Measurements from ENCODE around the gene NFS1.

The NFS1 gene

DNA sequence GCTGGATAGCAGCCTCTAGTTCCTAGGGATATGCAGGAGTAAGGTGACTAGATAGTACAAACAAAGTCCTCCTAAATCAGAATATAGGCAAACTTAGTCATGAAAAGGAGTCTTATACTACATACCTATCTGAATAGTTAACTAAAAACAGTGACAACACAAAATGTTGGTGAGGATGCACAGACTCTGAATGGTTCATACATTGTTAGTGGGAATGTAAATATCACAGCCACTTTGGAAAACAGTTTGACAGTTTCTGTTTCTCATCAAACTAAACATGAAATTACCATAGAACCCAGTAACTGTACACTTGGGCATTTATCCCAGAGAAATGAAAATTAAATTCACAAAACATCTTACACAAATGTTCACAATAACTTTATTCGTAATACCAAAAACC, 17.2 kb downstream of the NFS1 start:
- TF ChIP-seq CTCF (IDR thresholded peaks at IDR 0.05; ENCODE audit: low read length): no peak
- TF ChIP-seq EZH2 (optimal IDR thresholded peaks at IDR 0.05; ENCODE audit: low read depth, low read length): no peak
- no peak for TF ChIP-seq EZH2phosphoT487 (IDR thresholded peaks at IDR 0.05; ENCODE audit: low read length)
- Histone ChIP-seq H3K27ac (ENCODE audit: low read length) (no peak overlapping the region), H3K27me3 (replicated peaks; ENCODE audit: insufficient read depth, low read length) (no peaks in the 10 kb centered on the region), H3K4me3 (ENCODE audit: low read length) (no peak overlapping the region), H3F3A (ENCODE audit: insufficient read depth, low read length) (no peaks in the 10 kb centered on the region), H3K36me3 (replicated peaks; ENCODE audit: insufficient read depth, low read length) (no peaks in the 10 kb centered on the region), H2AFZ (ENCODE audit: low read length) (no peak overlapping the region), H4K20me1 (ENCODE audit: insufficient read depth, low read length) (no peaks in the 10 kb centered on the region), H3K4me2 (ENCODE audit: low read depth, low read length) (no peak overlapping the region), H3K79me2 (ENCODE audit: low read length) (no peaks in the 10 kb centered on the region), H3K4me1 (ENCODE audit: low read length) (no peaks in the 10 kb centered on the region), H3K9ac (ENCODE audit: low read length) (no peak overlapping the region), H3K9me2 (replicated peaks; ENCODE audit: insufficient read depth, low read length) (no peaks in the 10 kb centered on the region), H3K9me3 (replicated peaks; ENCODE audit: insufficient read depth, low read length) (no peaks in the 10 kb centered on the region)
- DNase-seq: no peak

GRCh38 chr20:35680452-35681183, 18.5 kb downstream of the NFS1 start:
- H3F3A ChIP-seq (ENCODE audit: insufficient read depth, low read length): no peaks in the 10 kb centered on the region
- DNase-seq: no peak
- H3K9ac ChIP-seq (ENCODE audit: low read length): no peak overlapping the region
- H3K9me3 ChIP-seq (replicated peaks; ENCODE audit: insufficient read depth, low read length): no peaks in the 10 kb centered on the region
- no peak for TF ChIP-seq CTCF (IDR thresholded peaks at IDR 0.05; ENCODE audit: low read length)
- no peak for TF ChIP-seq EZH2phosphoT487 (IDR thresholded peaks at IDR 0.05; ENCODE audit: low read length)
- no peak for TF ChIP-seq EZH2 (optimal IDR thresholded peaks at IDR 0.05; ENCODE audit: low read depth, low read length)
- H3K4me2 ChIP-seq (ENCODE audit: low read depth, low read length): no peak overlapping the region
- no peaks in the 10 kb centered on the region for H3K79me2 ChIP-seq (ENCODE audit: low read length)
- H2AFZ ChIP-seq (ENCODE audit: low read length): no peak overlapping the region
- H3K9me2 ChIP-seq (replicated peaks; ENCODE audit: insufficient read depth, low read length): no peaks in the 10 kb centered on the region
- H3K27me3 ChIP-seq (replicated peaks; ENCODE audit: insufficient read depth, low read length): no peaks in the 10 kb centered on the region
- no peaks in the 10 kb centered on the region for H4K20me1 ChIP-seq (ENCODE audit: insufficient read depth, low read length)
- no peaks in the 10 kb centered on the region for H3K36me3 ChIP-seq (replicated peaks; ENCODE audit: insufficient read depth, low read length)
- no peak overlapping the region for H3K4me3 ChIP-seq (ENCODE audit: low read length)
- no peak overlapping the region for H3K27ac ChIP-seq (ENCODE audit: low read length)
- no peaks in the 10 kb centered on the region for H3K4me1 ChIP-seq (ENCODE audit: low read length)

DNA sequence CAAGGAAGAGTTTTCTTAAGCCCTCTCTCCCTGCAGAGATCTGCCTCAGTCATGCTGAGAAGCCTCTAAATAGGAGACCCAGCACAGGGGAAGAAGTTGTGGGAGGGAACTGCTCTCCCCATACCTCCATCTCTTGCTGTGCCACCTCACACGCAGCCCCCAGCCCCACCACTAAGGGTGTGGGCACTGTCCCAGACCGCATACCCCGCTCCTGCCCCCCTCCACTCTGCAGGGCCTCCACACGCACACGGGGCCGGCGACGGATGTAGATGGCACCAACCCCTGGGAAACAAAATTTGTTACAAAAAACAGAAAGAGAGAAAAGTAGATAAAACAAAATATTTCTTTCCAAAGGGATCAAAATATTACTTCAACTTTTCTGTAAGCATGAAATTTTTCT, 24.2 kb downstream of the NFS1 start:
- Histone ChIP-seq H3K9me2 (replicated peaks; ENCODE audit: insufficient read depth, low read length) (no peaks in the 10 kb centered on the region), H3K9me3 (replicated peaks; ENCODE audit: insufficient read depth, low read length) (no peaks in the 10 kb centered on the region), H3K4me3 (ENCODE audit: low read length) (no peak overlapping the region), H3F3A (ENCODE audit: insufficient read depth, low read length) (no peaks in the 10 kb centered on the region), H3K4me1 (ENCODE audit: low read length) (no peaks in the 10 kb centered on the region), H3K79me2 (ENCODE audit: low read length) (no peaks in the 10 kb centered on the region), H3K36me3 (replicated peaks; ENCODE audit: insufficient read depth, low read length) (no peaks in the 10 kb centered on the region; the same call in 1 of the 2 replicates), H3K4me2 (ENCODE audit: low read depth, low read length) (no peak overlapping the region), H2AFZ (ENCODE audit: low read length) (no peak overlapping the region), H3K27me3 (replicated peaks; ENCODE audit: insufficient read depth, low read length) (no peaks in the 10 kb centered on the region), H3K9ac (ENCODE audit: low read length) (no peak overlapping the region), H4K20me1 (ENCODE audit: insufficient read depth, low read length) (no peaks in the 10 kb centered on the region), H3K27ac (ENCODE audit: low read length) (no peak overlapping the region)
- TF ChIP-seq EZH2phosphoT487 (IDR thresholded peaks at IDR 0.05; ENCODE audit: low read length) (no peak), CTCF (IDR thresholded peaks at IDR 0.05; ENCODE audit: low read length) (no peak), EZH2 (optimal IDR thresholded peaks at IDR 0.05; ENCODE audit: low read depth, low read length) (no peak)
- DNase-seq: no peak
